ENCODE data around the gene UBR4.

The UBR4 gene

GRCh38 chr1:19199969-19200604, 10.0 kb downstream of the UBR4 start:
- no peak for TF ChIP-seq CTCF (IDR thresholded peaks at IDR 0.05; ENCODE audit: low read depth, low read length)
- DNase-seq (ENCODE audit: low read depth, low spot score) = no peak
- no peak overlapping the region for H3K4me3 ChIP-seq (ENCODE audit: low read depth, low read length)
- in situ Hi-C loops (cut with HindIII; ENCODE audit: low sequenced_read_pairs) = no loop called here

DNA sequence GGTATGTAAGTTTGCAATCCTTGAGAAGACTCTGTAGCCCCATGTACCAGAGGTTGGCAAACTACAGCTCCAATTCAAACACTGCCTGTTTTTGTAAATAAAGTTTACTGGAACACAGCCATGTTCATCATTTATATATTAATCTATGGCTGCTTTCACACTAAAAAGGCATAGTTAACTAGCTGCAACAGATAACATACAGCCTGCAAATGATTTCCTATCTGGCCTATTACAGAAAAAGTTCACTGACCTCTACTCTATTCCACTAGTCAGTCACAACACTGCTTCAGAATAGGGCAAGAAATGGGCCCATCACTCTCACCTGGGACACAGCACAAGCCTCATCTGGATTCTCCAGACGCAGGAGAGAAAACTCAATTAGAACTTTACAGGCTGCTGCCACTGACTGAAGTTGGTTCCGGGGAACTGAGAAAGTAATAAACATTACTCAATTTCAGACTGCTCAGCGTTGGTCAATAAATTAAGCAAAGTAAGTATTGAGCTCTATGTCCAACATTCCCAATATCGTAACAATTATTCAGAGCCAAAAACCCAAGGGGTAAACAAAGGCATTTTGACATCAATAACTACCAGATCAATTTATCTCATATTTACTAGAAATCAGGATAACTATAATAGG, 10.6 kb downstream of the UBR4 start:
- no peak for TF ChIP-seq CTCF (IDR thresholded peaks at IDR 0.05; ENCODE audit: low read depth, low read length)
- in situ Hi-C loops (cut with HindIII; ENCODE audit: low sequenced_read_pairs) = no loop called here
- no peak overlapping the region for H3K4me3 ChIP-seq (ENCODE audit: low read depth, low read length)
- no peak for DNase-seq (ENCODE audit: low read depth, low spot score)

- DNase-seq (ENCODE audit: low read depth, low spot score) = no peak
- no peak overlapping the region for H3K4me3 ChIP-seq (ENCODE audit: low read depth, low read length)
- in situ Hi-C loops (cut with HindIII; ENCODE audit: low sequenced_read_pairs) = no loop called here
- TF ChIP-seq CTCF (IDR thresholded peaks at IDR 0.05; ENCODE audit: low read depth, low read length) = no peak
Measured at GRCh38 chr1:19198820-19199219, 11.2 kb downstream of the UBR4 start.

- H3K4me3 ChIP-seq (ENCODE audit: low read depth, low read length) = no peak overlapping the region
Measured at GRCh38 chr1:19197845-19198244, 12.2 kb downstream of the UBR4 start.

DNA sequence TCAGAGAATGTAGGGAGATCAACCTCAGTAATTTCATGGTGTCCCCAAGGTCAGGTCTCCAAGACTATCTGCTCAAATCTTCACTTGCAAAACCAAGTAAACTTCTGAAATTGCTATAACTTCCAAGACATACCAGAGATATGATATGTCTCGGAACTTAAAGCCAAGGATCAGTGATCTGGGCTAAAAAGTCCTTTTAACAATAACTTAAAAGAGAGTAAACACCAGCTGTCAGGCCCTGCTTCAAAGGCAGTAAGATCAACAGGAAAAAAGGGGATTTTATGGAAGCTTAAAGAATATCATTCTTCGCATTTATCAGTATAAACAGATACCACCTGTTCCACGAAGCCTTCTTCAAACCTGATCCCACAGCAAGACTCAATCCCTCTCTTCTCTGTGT, 13.7 kb downstream of the UBR4 start:
- no peak for TF ChIP-seq CTCF (IDR thresholded peaks at IDR 0.05; ENCODE audit: low read depth, low read length)
- in situ Hi-C loops (cut with HindIII; ENCODE audit: low sequenced_read_pairs) = no loop called here
- no peak overlapping the region for H3K4me3 ChIP-seq (ENCODE audit: low read depth, low read length)
- no peak for DNase-seq (ENCODE audit: low read depth, low spot score)

More at GRCh38 chr1:19197845-19198244, 12.2 kb downstream of the UBR4 start:
- in situ Hi-C loops (cut with HindIII; ENCODE audit: low sequenced_read_pairs) = no loop called here
- DNase-seq (ENCODE audit: low read depth, low spot score) = no peak
- TF ChIP-seq CTCF (IDR thresholded peaks at IDR 0.05; ENCODE audit: low read depth, low read length) = no peak

DNA sequence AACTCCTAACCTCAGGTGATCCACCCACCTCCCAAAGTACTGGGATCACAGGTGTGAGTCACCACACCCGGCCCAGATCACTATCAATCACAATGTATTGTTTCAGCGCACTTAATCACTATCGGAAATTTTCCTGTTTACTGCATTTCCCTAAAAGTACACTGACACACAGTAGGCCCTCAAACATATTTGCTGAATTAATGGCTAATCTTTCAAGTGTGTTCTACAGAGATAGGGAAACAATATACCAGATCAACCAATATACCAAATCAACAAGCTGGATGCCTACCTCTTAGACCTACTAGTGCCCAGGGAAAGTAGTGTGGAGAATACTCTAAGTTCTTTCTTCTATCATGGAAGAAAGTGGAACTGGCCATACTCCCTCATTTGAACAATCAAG, 17.1 kb downstream of the UBR4 start:
- no peak for TF ChIP-seq CTCF (IDR thresholded peaks at IDR 0.05; ENCODE audit: low read depth, low read length)
- no peak overlapping the region for H3K4me3 ChIP-seq (ENCODE audit: low read depth, low read length)
- DNase-seq (ENCODE audit: low read depth, low spot score) = no peak
- in situ Hi-C loops (cut with HindIII; ENCODE audit: low sequenced_read_pairs) = no loop called here
